WTC11 (cell line): Measurements from ENCODE around the gene FAM107B.

Source experiments
- IRF2 ChIP-seq: sonication (generic); formaldehyde crosslinking; IDR thresholded peaks from 2 replicates; pipeline ENCODE4 v1.8.0; 2022; ENCODE audit warnings: low read depth, missing genetic modification reagents, borderline replicate concordance
- USF2 ChIP-seq: sonication (generic); formaldehyde crosslinking; IDR thresholded peaks from 2 replicates; pipeline ENCODE4 v1.8.1; 2023; ENCODE audit warnings: mild to moderate bottlenecking, missing genetic modification reagents, moderate library complexity

GRCh38 chr10:14773551-14774213, 1.0 kb downstream of the FAM107B start:
- TF ChIP-seq USF2 (CRISPR knock-in tag), result no peak
- TF ChIP-seq IRF2 (CRISPR knock-in tag), result no peak
